ENCODE results near the gene ZBTB18.
A peak's percentile ranks its signal among the peaks of the same experiment; 100 is the strongest.

Gene ZBTB18

DNA sequence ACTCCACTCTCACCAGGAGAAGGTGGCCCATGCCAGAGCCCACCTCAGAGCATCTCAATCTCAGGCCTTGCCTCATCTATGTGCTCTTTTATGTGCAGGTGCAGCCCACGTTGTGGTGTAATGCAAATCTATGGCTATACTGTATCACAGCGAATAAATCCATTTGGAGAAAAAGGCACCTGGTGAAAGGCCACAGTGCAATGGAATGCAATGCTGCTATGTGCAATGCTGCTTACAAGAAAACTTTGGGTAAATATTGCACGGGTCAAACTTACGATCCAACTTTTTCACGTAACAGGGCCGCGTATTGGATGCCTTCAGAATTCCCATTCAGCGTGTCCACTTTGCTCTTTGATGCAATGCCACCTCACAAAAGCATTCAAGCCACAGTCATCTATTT is 13.5 kb downstream of the ZBTB18 start:
- peak; percentile 23 to 52 for DNase-seq

DNA sequence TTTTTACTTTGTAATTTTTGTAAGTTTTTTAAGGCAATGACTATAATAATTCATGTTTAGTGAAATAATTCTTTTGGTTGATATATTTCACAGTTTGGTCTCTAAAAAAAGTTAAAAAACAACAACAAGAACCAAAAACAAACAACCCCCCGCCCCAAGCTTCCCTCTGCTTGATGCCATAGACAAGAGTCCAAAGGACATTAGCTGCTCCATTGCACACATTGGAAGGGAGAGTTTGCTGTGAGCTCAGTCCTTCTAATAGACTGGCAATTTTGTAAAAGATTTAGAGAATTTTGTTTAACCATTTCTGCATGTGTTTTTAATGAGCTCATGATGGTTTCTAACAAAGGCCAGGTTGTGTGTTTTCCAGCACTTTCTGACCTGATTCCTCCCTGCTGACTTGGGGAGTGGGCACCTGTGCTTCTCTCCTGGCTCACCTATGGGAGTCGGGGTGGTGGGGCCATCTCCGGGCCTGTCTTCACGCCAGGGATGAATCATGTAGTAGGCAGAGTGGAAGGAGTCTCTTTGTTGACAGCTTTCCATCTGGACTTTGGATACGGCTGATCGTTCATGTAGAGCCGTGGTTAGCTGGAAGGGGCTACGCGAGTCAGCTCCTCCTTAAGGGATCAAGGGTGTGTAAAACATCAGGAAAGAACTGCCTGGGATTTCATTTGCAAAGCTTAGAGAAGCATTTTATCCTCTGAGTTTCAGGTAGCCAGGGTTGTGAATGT is 14.1 kb downstream of the ZBTB18 start:
- DNase-seq = peak in 1 of 2 experiments; percentile 11

DNA sequence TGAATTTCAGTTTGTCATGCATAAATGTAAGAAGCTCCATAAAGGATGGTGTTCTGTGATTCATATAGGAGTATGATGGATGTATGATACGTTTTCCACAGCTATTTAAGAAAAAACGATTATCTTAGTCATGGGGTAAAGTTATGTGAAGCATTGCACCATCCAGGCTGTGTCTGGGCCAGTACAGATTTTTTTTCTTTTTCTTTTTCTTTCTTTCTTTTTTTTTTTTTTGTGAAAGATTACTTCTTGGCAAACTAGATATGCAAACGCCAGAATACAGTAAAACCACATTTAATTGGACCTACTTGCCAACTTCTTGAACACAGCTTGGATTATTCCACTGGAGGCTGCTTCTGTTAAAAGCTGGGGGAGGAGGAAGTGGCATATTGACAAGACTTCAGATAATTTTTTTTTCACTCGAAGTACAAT is 14.9 kb downstream of the ZBTB18 start:
- DNase-seq = no peak

DNA sequence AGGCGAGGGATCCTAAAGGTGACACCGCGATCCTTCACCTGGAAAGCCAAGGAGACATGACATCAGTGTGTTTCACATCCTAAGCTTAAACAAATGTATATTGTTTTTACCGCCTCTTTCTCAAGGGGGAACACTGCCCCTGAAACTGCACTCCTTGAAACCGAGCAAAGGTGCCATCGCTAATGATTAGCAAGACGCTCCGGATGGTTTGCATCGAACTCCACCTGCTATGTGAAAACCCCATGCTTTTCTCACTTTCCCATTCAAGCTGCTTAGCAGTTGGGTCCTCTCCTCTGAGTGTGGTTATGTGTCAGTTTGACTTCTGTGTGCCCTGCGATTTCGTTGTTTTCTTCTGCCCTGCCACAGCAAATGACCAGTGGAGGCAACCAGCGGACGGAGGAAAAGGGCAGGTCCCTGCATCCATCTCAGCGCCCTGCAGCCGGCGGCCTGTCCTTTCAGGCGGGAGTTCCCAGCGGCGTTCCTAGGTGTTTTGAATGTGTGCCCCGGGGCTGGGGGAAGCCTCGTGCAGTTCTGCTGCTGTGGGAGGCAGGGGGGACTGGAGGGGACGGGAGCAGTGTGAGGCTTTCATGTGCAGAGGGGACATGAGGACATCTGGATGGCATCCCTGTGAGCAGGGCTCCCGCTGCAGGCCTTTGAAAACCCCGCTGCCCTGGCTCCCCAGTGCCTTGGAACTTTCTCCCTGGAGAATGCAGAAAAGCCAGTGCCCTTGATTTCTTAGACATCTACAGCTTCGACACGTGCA is 16.1 kb downstream of the ZBTB18 start:
- no peak for DNase-seq

DNA sequence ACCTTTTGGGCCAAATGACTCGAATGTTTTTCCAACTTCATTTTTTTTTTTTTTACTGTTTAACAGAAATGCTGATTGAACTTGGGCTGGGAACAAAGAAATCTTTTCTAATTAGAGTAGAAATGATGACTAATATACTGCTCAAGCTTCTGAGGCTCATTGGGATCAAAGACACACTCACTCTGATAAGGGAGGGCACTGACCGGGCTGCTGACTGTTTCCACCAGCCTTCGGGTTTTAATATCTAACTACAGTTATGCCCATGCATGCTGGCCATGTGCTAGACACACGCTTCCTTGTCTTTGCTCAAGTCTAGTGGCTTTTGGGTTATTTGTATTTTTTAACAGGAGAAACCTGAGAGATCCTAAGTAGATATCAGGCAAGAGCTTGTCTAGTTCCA is 16.8 kb downstream of the ZBTB18 start:
- DNase-seq = no peak

DNA sequence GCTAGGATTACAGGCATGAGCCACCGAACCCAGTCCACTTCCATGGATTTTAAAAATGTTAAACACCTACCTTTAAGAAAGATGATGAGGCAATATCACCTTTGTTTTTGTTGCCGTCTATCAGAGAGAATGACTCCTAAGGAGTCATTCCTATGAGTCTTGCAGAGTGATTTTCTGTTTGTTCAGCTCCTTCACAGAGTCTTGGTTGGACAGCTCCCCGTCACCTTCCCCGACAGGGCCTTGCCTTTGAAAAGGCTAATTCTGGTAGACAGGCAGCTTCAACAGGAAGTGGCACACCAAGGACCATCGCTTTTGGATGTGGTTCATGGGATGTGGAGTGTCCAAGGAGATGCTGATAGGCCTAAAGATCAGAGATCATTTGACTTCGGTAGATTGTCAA is 17.5 kb downstream of the ZBTB18 start:
- DNase-seq = no peak

DNA sequence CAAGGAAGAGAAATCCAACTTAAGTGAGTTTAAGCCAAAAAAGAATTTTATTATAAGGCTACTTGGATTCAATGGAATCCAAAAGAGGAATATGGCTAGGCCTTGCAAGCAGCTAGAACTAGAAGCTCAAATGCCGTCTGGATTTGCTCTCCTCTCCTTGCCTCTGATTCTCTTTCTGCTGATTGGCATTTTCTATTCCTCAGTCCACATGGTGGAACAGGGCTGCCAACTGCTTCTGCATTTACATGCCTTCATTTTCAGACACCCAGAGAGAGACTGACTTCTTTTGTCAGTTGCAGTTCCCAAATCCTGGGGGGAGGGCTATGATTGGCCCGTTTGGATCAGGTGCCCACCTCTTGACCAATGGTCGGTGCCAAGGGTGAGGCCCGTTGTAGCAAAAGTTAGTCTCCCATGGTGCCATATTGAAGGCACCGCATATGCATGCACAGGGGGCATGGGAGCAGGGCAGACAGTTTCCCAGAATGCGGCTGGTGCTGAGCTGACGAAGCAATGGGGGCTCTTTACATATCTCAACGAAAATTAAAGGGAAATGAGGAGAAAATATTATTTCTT is 18.3 kb downstream of the ZBTB18 start:
- no peak for DNase-seq

DNA sequence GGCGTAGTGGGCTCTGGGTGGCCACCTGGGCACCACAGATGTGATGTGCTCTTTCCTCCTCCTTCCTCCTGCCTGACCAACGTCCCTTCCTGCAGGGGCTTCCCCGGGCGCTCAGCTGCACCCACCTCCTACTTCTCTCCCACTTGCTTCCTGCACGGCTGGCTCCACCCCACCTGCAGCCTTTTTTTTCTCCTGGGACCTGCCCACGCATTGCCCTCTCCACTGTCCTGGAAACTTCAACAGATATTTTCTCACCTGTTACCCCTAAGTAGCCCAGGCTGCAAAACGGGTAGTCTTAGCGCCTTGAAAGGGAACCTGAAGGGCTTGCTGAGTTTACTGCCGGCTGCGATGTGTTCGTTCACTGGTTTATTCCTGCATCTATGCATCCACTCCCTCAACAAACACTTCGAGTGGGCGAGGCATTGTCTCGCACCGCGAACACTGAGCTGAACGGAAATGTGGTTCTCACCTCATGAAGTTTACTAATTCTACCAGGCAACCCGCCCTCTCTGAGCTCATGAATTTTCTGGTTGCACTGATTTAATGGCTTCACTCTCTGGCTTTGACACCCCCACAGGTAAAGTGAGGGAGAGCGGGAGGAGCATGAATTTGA is 23.6 kb downstream of the ZBTB18 start:
- DNase-seq = no peak

DNA sequence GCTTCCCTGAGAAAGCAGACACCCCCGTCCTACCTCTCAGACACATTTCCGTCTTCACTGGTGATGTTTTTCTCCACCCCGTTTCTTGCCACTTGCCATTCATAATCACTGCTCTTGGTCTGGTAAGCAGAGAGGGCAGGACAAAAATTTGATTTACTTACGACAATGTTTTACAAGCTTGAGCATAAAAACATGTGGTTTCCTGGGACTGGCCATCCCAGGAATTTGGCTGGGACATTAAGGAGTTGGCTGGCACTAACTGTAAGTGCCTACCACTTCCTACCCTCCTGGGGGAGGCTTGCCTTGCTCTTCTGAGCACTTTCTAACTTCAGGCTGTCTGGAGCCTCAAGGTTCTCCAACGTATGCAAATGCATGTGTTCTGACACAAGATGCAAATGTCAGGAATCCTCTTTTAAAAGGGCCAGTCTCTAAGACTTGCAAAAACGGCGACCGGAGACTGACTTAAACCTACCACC is 24.2 kb downstream of the ZBTB18 start:
- peak in 1 of 2 experiments; percentile 24 for DNase-seq

DNA sequence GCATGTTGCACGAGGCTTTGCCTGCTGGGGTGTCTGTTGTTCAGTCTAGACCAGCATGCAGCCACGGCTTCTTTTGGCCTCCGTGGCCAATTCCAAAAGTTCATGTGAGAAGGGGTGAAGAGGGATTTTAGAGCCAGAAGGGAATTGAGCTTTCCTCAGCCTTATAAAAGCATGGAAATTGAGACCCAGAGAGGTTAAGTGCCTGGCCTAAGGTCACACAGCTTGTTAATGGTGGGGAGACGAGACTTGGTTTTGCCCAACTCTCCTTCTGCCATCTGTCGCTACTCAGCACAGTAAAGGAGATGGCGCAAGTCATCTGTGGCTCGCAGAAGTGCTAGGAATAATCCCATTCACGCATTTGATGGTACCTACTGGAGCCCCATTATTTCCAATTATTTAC is 25.7 kb downstream of the ZBTB18 start:
- no peak for DNase-seq

DNA sequence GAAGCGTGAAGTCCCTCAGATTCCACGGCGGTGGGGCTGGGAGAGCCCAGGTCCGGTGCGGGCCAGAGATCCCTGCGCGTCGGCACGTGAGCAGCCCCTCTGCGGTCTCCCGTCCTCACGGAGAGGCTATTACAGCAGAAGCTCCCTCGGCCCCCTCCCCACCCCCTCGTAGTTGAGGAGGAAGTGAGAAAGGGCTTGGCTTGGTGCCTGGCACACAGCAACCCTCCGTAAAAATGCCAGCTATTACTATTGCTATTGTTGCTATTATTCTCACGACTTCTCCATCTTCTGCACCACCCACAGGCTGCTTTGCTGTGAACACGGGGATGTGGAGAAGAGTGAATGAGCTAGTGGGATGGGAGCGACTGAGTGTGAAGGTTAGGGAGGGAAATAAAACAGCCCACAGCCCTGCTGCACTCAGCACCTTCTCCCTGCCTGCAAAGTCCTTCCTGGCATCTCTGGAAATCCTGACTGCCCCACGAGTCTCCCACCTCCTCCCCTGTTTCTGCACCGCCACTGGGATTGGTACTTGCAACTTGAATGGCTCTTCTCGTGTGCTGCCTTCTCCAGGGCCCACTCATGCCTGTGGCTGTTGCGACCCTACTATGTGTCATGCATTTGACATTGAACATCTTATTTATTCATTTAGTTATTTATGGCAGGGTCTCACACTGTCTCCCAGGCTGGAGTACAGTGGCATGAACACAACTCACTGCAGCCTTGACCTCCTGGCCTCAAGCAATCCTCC is 26.6 kb downstream of the ZBTB18 start:
- DNase-seq = no peak

DNA sequence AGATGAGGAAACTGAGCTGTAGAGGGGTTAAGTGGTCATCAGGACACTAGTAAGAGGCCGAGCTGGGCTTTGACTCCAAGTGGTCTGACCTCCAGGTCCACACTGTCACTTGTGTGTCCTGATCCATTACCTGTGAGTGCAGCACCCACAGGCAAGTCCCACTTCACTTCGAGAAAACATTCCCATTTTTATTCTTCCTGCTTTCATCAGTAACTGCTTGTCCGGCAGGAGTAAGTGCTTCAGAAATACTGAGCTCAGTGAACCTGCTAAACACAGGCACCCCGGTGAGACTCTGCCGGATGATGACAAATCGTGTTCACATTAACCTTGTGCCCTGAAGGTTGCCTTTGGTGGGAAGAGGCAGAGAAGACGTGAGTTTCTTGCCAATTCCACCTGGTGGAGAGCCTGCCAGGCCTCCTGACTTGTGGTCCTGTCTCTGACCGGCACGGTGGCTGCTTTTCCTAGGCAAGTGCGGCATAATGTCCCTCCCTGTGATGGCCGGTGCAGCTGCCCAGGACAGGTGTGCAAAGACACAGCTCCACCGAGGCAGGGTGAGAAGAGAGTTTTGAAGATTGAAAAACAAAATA is 29.4 kb downstream of the ZBTB18 start:
- no peak for DNase-seq

DNA sequence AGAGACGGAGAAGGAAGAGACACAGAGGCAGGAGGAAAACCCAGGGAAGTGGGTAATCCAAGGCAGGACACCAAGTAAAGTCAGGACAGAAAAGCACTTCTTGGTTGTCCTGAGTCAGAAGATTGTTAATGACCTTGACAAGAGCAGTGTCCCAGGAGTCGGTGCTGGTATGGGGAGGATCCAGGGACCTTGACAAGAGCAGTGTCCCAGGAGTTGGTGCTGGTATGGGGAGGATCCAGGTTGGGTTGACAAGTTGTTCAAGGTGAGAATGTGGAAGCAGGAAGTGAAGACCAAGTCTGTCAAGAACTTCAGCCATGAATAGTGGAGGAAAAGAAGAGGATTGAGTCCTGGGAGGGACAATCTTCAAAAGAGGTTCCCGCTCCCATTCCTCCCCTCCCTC is 31.9 kb downstream of the ZBTB18 start:
- no peak for DNase-seq

DNA sequence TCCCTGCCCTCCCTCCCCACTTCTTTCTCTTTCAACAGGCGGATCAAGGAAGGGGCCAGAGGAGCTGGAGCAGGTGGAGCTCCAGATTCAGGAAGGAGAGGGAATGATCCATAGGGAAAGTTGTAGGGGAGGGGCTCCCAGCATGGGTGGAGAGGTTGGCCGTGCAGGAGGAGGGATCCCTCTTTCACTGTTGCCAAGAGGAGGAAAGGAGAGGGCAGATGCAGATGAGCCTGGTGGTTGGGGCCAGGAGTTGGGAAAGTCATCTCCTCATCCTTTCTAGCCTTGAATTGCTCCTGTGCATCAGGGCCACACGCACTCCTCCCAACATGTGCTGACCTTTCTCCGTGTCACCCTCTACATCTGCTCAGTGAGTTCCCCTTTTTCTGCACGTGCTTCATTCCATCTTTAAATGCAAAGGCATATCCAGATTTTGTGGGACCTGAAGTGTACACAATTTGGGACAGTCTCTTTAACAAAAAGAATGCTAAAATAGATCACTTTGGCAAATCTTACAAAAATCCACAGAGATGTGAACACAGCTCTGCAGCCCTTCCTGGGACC is 32.4 kb downstream of the ZBTB18 start:
- DNase-seq = no peak

DNA sequence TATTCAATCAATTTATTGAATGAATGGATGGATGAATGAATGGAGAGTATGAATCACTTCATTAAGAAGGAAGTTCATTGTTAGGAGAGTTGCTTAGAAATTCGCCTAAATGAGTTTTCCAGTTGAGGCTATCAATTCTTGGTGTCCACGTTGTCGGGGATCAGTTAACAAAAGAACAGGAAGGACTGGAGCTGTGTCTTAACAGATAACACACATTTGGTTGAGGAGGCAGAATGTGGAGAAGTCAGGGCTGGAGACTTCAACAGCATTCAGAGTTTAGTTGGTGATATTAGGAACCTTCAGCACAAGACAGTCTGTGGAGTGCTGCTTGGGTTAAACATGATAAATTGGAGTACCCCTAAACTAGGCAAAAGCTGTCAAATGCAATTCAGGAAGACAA is 33.7 kb downstream of the ZBTB18 start:
- DNase-seq = no peak

DNA sequence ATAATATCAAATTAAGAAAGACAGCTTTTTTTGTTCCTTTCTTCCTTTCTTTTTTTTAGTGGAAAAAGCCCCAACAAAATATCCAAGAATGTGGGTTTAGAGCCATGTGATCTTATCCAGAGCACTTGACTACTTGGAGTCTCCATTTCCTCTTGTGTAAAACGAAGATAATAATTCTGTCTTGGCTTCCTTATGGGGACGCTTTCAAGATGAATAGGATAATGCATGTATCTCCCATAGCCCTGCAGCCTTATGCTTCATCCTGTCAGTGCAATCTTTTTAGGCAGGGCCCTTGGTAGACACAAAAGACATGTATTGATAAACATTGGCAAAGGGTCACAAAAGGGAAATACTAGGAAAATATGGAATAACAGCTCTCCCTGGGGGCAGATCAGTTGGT is 34.8 kb downstream of the ZBTB18 start:
- no peak for DNase-seq

DNA sequence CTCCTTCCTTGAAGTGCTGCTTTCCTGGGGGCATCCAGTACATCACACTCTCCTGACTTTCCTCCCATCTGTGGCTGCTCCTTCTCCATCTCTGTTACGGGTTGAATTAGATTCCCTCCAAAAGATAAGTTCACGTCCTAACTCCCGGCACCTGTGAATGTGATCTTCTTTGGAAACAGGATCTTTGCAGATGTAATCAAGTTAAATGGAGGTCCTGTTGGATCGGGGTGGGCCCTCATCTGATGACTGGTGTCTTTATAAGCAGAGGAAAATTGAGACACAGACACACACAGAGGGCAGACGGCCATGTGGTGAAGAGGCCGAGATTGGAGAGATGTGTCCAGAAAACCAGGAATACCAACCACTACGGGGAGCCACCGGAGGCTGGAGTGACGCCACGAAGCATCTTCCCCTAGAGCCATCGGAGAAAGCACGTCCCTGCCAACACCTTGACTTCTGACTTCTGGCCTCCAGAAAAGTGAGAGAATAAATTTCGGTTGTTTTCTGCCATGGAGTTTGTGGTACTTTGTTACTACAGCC is 36.0 kb downstream of the ZBTB18 start:
- DNase-seq = no peak

DNA sequence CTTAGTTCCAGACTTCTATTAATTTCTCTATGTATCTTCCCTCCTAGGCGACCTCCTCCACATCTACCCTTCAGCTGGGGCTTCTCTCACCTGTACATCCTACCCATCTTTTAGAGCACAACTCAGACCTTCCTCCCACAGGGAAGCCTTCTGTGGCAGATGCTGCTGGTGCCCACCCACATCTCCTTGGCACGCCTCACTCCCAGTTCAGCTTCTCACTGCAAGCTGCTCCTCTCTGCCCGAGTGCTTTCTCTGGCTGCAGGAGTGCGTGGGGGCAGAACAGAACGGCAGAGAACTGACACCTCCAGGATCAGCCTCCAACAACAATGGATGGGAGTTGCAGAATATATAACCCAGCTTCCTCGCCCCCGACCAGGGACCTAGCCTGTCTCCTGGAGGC is 36.5 kb downstream of the ZBTB18 start:
- no peak for DNase-seq

DNA sequence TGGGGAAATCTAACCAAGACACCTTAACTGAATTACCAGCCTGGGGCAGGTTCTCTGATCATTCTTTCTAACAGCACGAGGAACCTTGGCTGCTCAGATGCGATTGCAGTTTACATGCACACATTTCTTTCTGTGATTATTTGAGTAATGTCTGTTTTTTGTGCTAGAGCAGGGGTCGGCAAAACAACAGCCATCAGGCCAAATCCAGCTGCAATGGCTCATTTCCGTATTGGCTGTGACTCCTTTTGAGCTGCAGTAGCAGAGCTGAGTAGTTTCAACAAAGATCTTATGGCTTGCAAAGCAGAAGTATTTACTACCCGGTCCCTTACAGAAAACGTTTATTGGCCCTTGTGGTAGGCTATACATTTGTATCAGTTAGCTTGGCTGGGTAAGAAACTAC is 37.1 kb downstream of the ZBTB18 start:
- DNase-seq = no peak

DNA sequence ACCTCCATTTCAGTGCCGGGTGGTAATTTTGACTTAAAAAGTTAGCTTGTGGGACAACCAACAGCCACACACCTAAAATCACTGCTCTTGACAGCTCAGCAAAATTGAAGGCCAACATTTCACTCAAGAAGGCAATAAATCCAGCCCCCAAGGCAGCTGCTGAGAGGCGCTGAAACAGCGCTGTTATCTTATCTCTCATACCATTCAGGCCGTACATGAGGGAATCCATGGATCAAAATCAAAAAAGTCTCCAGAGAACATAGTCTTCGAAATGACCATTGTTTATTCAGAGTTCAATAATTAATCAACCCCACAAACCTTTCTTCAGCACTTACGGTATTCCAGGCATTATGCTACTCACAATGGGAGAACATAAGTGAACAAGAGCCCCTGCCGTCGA is 38.5 kb downstream of the ZBTB18 start:
- DNase-seq = no peak

DNA sequence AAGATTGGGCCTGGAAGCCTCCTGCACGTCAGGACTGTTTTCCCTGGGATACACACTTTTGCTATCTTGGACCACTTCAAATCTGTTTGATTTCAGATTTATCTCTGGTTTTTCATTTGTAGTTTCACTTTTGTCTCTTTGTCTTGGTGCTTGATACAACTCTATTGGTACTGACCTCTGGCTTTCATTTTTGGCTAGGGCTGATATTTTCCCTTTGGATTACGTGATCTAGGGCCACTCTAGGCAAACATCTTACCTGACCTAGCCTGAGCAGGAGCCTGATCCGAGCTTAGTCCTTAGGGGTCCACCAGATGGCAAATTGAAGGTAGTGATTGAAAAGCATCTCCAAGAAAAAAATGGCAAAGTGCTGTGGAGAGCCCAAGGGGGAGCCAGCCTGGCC is 39.6 kb downstream of the ZBTB18 start:
- DNase-seq = no peak

Data from NCI-H526 (cell line).